Tibial nerve (tissue), 4 donors: ENCODE data around the gene BUD13. TPM values are rescaled to one million over a fixed set of nuclear protein-coding genes. Genes with fewer than 3 reads are reported as not detected.
"Not testable (repeated sequence)": the region's sequence is repeated elsewhere in the genome, so short reads cannot be mapped to it uniquely, and the experiment has no call there.

Experiments
- DNase-seq, 2 donors: peaks; one replicate each; pipeline ENCODE4 v3.0.0-alpha.2; 2019; ENCODE audit warnings: low spot score in 2 of 2
- H3K27ac ChIP-seq, 4 donors: fragments of 200-600 bp; sonication (generic) in 3 of 4; one replicate each; pipeline ENCODE4 v1.5.1; 2017 to 2019; ENCODE audit warnings: mild to moderate bottlenecking in 1 of 4
- H3K27me3 ChIP-seq, 2 donors: fragments of 200-600 bp; sonication (generic) in 1 of 2; one replicate each; pipeline versions ENCODE4 v1.5.1 to v1.6.0; 2017 to 2019
- H3K36me3 ChIP-seq, 3 donors: fragments of 200-600 bp; sonication (generic); one replicate each; pipeline ENCODE4 v1.5.1; 2018 to 2019
- H3K4me1 ChIP-seq, 4 donors: fragments of 200-600 bp; sonication (generic) in 3 of 4; one replicate each; pipeline ENCODE4 v1.5.1; 2017 to 2019
- H3K4me3 ChIP-seq, 4 donors: fragments of 200-600 bp; sonication (generic) in 3 of 4; one replicate each; pipeline ENCODE4 v1.5.1; 2017 to 2019; ENCODE audit warnings: mild to moderate bottlenecking in 1 of 4, moderate library complexity in 1 of 4
- H3K9me3 ChIP-seq, 4 donors: fragments of 200-600 bp; sonication (generic) in 3 of 4; one replicate each; pipeline ENCODE4 v1.5.1; 2017 to 2019
- EP300 ChIP-seq, 2 donors: sonication (generic); formaldehyde crosslinking; IDR thresholded peaks; one replicate each; pipeline ENCODE4 v1.6.1; 2017; ENCODE audit warnings: antibody characterized with exemption in 2 of 2, mild to moderate bottlenecking in 1 of 2
- POLR2A ChIP-seq, 2 donors: fragments of 450-650 bp; IDR thresholded peaks; one replicate each; pipeline ENCODE4 v1.6.1; 2017; ENCODE audit warnings: antibody characterized with exemption in 2 of 2, mild to moderate bottlenecking in 2 of 2, moderate library complexity in 2 of 2
- WGBS, 2 donors: methylation state at CpG; one replicate each; pipeline ENCODE4 v1.1.5; 2018; 5-methylcytosine and 5-hydroxymethylcytosine counted together
- total RNA-seq, 4 donors: library from RNA; depleted of rRNA; stranded (reverse); fragments of >200 nt; gene quantifications; one replicate each; pipeline ENCODE4 v1.1.0, GENCODE V29; 2016
- TF ChIP-seq, protein P1 (sequence below), 5 experiments: fragments of 200-600 bp in 3 of 5; fragments of 450-650 bp in 2 of 5; sonication (generic) in 3 of 5; IDR thresholded peaks; one replicate each; pipeline ENCODE4 v1.5.1; 2016 to 2019; ENCODE audit warnings: antibody characterized with exemption in 5 of 5, mild to moderate bottlenecking in 3 of 5, moderate library complexity in 2 of 5

Gene BUD13
- total RNA-seq, 4 donors from 2014 or later = 13.1 to 28.2 (median 20.3) TPM

DNA sequence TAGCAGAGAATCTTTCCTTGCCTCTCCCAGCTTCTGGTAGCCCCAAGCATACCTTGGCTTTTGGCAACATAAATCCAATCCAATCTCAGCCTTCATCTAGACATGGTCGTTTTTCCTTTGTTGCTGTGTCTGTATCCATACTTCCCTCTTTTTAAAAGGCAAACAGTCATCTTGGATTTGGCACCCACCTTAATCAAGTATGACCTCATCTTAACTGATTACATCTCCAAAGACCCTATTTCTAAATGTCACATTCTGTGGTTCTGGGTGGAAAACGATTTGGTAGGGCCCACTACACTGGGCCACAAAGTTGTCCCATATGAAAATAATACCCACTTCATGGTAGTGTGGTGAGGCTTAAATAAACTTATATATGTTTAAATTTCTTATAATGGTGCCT lies 852 bp downstream of the BUD13 start:
- 7 to 12% methylated on average over 2 of the region's 2 CpGs for WGBS, 2 donors
- H3K36me3 ChIP-seq = peaks cover 0 to 34% (median 0%) of the 10 kb centered on the region in 3 donors
- TF ChIP-seq, protein P1, sequence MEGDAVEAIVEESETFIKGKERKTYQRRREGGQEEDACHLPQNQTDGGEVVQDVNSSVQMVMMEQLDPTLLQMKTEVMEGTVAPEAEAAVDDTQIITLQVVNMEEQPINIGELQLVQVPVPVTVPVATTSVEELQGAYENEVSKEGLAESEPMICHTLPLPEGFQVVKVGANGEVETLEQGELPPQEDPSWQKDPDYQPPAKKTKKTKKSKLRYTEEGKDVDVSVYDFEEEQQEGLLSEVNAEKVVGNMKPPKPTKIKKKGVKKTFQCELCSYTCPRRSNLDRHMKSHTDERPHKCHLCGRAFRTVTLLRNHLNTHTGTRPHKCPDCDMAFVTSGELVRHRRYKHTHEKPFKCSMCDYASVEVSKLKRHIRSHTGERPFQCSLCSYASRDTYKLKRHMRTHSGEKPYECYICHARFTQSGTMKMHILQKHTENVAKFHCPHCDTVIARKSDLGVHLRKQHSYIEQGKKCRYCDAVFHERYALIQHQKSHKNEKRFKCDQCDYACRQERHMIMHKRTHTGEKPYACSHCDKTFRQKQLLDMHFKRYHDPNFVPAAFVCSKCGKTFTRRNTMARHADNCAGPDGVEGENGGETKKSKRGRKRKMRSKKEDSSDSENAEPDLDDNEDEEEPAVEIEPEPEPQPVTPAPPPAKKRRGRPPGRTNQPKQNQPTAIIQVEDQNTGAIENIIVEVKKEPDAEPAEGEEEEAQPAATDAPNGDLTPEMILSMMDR (IDR thresholded peaks at IDR 0.05) = no peak
- TF ChIP-seq POLR2A (IDR thresholded peaks at IDR 0.05) (no peak), EP300 (IDR thresholded peaks at IDR 0.05) (no peak)
- no peaks in the 10 kb centered on the region for H3K27me3 ChIP-seq
- DNase-seq = no peak
- H3K27ac ChIP-seq = peak overlapping the region in 2 of 4 donors; percentile 92 to 95
- H3K4me3 ChIP-seq = peak overlapping the region; percentile 82 to 96 (median 94)
- H3K4me1 ChIP-seq = peaks cover 0 to 31% (median 22%) of the 10 kb centered on the region in 4 donors
- no peaks in the 10 kb centered on the region for H3K9me3 ChIP-seq

DNA sequence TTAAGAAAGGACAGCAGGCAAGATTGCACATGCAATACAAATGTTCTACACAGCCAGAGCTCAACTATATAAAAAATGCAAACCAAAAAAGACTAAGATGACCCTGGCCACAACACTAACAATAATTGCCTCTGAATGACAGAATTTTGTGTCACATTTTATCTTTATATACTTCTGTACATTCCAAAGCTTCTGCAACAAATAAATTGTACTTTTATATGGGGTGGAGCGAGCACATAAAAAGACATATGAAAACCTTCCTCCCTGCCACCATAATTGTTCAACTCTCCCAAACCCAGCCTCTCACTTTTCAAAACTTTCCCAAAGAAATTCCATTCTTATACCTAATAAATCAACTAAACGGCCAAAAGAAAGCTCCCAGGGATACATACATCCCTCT lies 10.7 kb downstream of the BUD13 start:
- Histone ChIP-seq H3K9me3 (no peaks in the 10 kb centered on the region), H3K27me3 (no peaks in the 10 kb centered on the region), H3K36me3 (peaks cover 7 to 82% (median 9%) of the 10 kb centered on the region in 3 donors), H3K4me1 (no peaks in the 10 kb centered on the region), H3K27ac (no peak overlapping the region), H3K4me3 (no peak overlapping the region)
- TF ChIP-seq POLR2A (IDR thresholded peaks at IDR 0.05) = no peak
- no peak for TF ChIP-seq EP300 (IDR thresholded peaks at IDR 0.05)
- TF ChIP-seq, protein P1 (IDR thresholded peaks at IDR 0.05) = no peak
- WGBS, 2 donors = 83 to 85% methylated on average over 2 of the region's 2 CpGs
- DNase-seq = no peak

GRCh38 chr11:116756044-116756443 lies 16.7 kb downstream of the BUD13 start:
- not testable (repeated sequence) for H3K27me3 ChIP-seq, H3K4me1 ChIP-seq, H3K4me3 ChIP-seq, H3K27ac ChIP-seq, H3K9me3 ChIP-seq, DNase-seq
- 88 to 95% methylated on average over 8 of the region's 8 CpGs for WGBS, 2 donors
- H3K36me3 ChIP-seq = peaks cover 0 to 94% (median 16%) of the 10 kb centered on the region in 3 donors

- no peak for TF ChIP-seq POLR2A (IDR thresholded peaks at IDR 0.05)
- TF ChIP-seq EP300 (IDR thresholded peaks at IDR 0.05) = no peak
- TF ChIP-seq, protein P1 (IDR thresholded peaks at IDR 0.05) = no peak
- Histone ChIP-seq H3K36me3 (peaks cover 0 to 93% (median 3%) of the 10 kb centered on the region in 3 donors), H3K9me3 (no peaks in the 10 kb centered on the region), H3K27me3 (no peaks in the 10 kb centered on the region), H3K4me1 (no peaks in the 10 kb centered on the region), H3K27ac (no peak overlapping the region), H3K4me3 (no peak overlapping the region)
- no peak for DNase-seq
- WGBS, 2 donors = 82 to 85% methylated on average over 2 of the region's 2 CpGs
These were observed 22.6 kb downstream of the BUD13 start for GRCh38 chr11:116750070-116750718.

DNA sequence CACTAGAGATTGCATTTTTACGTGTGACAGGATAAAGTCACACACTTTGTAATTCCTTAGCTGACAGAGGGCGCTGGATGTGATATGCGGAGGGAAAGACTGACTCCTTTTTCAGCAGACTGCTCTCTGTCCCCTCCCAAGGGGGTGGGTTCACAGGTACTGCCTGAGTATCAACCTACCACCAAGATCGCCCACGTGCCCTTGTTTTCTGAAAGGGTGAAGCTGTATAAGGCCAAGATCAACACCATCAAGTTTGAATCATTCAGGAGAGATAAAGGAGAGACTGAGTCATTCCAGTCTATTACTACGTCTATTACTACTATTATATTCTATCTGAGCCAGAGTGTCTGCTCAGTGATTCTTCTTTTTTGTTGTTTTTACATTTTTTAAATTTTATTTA lies 30.7 kb downstream of the BUD13 start:
- Histone ChIP-seq H3K27ac (peak overlapping the region in 1 of 4 donors; percentile 16), H3K27me3 (no peaks in the 10 kb centered on the region), H3K4me3 (no peak overlapping the region), H3K9me3 (no peaks in the 10 kb centered on the region), H3K36me3 (peaks cover 0 to 32% (median 0%) of the 10 kb centered on the region in 3 donors), H3K4me1 (peaks cover 0 to 4% (median 0%) of the 10 kb centered on the region in 4 donors)
- WGBS, 2 donors = 65 to 79% methylated on average over 6 of the region's 6 CpGs
- TF ChIP-seq POLR2A (IDR thresholded peaks at IDR 0.05) (no peak), EP300 (IDR thresholded peaks at IDR 0.05) (no peak)
- TF ChIP-seq, protein P1 (IDR thresholded peaks at IDR 0.05) = no peak
- no peak for DNase-seq
